WI38 (cell line): ENCODE results near the gene DNAH1.

ENCODE experiments used
- H3K4me3 ChIP-seq: 2 replicates; pipeline ENCODE4 v1.5.1; 2011; ENCODE audit warnings: low read depth, mild to moderate bottlenecking, control low read depth, low read length
- CTCF ChIP-seq: IDR thresholded peaks from 2 replicates; pipeline ENCODE4 v1.5.1; 2012; ENCODE audit warnings: low read depth, mild to moderate bottlenecking, control low read depth, low read length

Gene DNAH1

GRCh38 chr3:52343946-52344600 is 28.0 kb downstream of the DNAH1 start:
- no peak for TF ChIP-seq CTCF
- H3K4me3 ChIP-seq, result no peak overlapping the region

GRCh38 chr3:52345521-52346109 is 29.5 kb downstream of the DNAH1 start:
- TF ChIP-seq CTCF, result no peak

GRCh38 chr3:52346623-52347530 is 30.8 kb downstream of the DNAH1 start:
- H3K4me3 ChIP-seq, result no peak overlapping the region
- TF ChIP-seq CTCF, result no peak

More at GRCh38 chr3:52345521-52346109, 29.5 kb downstream of the DNAH1 start:
- H3K4me3 ChIP-seq, result no peak overlapping the region

- TF ChIP-seq CTCF, result no peak
- H3K4me3 ChIP-seq, result no peak overlapping the region
Measured at GRCh38 chr3:52347716-52348635, 31.9 kb downstream of the DNAH1 start.

- no peak overlapping the region for H3K4me3 ChIP-seq
- TF ChIP-seq CTCF, result no peak
Measured at GRCh38 chr3:52349131-52349530, 33.0 kb downstream of the DNAH1 start.

GRCh38 chr3:52349611-52350395 is 33.7 kb downstream of the DNAH1 start:
- no peak for TF ChIP-seq CTCF
- H3K4me3 ChIP-seq, result no peak overlapping the region
